ENCODE data around the gene EPB41L4B. TPM values are rescaled to one million over a fixed set of nuclear protein-coding genes. Genes with fewer than 3 reads are reported as not detected.

The EPB41L4B gene
- total RNA-seq, 2 donors from 2014 or later = 6.4 to 6.6 TPM

DNA sequence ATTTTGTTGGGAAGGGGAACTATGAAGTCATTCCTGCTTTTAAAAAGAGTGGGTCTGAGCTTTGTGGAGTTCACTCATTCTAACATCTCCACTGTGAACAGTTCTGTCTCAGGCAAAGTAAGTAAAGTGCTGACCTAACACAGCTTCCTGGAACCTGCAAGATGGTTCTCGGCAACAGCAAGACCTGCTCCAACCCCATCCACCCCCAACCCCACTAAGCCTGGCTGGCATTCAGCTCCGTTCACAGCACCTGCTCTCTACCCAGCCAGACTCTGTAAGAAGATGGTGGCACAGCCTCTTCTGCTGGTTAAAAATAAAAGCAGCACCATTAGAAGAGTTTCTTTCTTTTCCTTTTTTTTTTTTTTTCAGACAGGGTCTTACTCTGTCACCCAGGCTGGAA is 42.0 kb downstream of the EPB41L4B start:
- WGBS, 2 experiments (ENCODE audit: insufficient coverage in 1 of 2, insufficient read length in 1 of 2) = 89% methylated on average over 2 of the region's 2 CpGs; no CpG with 5 or more reads in 1 of the 2 experiments

DNA sequence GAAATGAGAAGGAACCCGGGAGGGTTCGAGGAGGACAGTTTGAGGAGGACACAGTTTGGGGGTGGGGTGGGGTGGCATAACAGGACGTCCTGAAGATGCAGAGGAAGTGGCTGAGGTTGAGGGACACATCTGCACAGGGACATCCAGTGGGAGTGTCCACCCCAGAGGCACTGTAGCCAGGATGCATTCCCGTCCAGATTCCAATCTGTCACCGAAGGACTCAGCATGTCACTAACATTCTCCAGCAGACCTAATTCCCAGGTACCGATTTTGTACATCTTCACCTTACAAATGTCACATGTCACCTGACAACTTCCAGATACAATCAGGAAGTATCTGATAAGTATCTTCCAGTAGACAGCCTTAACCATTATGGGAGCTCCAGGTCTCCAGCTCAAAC is 42.6 kb downstream of the EPB41L4B start:
- DNase-seq = no peak
- no peaks in the 10 kb centered on the region for H3K27me3 Mint-ChIP-seq (ENCODE audit: insufficient read depth)
- Histone ChIP-seq H3K9me3 (ENCODE audit: control insufficient read depth, low read length) (no peaks in the 10 kb centered on the region), H3K36me3 (ENCODE audit: control insufficient read depth, insufficient read depth, low read length) (no peaks in the 10 kb centered on the region), H3K9ac (ENCODE audit: extremely low read depth, low read length, poor library complexity, severe bottlenecking) (no peak overlapping the region), H3K27ac (ENCODE audit: low read depth, low read length) (no peak overlapping the region), H3K4me3 (ENCODE audit: low read length) (no peak overlapping the region), H3K27me3 (ENCODE audit: control insufficient read depth, insufficient read depth, low read length, poor library complexity, severe bottlenecking) (no peaks in the 10 kb centered on the region), H3K4me1 (ENCODE audit: control insufficient read depth, insufficient read depth, low read length) (no peaks in the 10 kb centered on the region)
- TF ChIP-seq, protein P1, sequence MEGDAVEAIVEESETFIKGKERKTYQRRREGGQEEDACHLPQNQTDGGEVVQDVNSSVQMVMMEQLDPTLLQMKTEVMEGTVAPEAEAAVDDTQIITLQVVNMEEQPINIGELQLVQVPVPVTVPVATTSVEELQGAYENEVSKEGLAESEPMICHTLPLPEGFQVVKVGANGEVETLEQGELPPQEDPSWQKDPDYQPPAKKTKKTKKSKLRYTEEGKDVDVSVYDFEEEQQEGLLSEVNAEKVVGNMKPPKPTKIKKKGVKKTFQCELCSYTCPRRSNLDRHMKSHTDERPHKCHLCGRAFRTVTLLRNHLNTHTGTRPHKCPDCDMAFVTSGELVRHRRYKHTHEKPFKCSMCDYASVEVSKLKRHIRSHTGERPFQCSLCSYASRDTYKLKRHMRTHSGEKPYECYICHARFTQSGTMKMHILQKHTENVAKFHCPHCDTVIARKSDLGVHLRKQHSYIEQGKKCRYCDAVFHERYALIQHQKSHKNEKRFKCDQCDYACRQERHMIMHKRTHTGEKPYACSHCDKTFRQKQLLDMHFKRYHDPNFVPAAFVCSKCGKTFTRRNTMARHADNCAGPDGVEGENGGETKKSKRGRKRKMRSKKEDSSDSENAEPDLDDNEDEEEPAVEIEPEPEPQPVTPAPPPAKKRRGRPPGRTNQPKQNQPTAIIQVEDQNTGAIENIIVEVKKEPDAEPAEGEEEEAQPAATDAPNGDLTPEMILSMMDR (conservative IDR thresholded peaks at IDR 0.05) = no peak
- no peak overlapping the region for H3K4me3 Mint-ChIP-seq
- no peaks in the 10 kb centered on the region for H3K9me3 Mint-ChIP-seq
- 92 to 98% methylated on average over 6 of the region's 6 CpGs for WGBS, 2 experiments (ENCODE audit: insufficient coverage in 1 of 2, insufficient read length in 1 of 2)
- peaks cover 2% of the 10 kb centered on the region for H3K36me3 Mint-ChIP-seq (ENCODE audit: low read depth)
- no peaks in the 10 kb centered on the region for H3K4me1 Mint-ChIP-seq
- no peak overlapping the region for H3K27ac Mint-ChIP-seq

More for the DNA sequence above, 42.0 kb downstream of the EPB41L4B start:
- H3K9me3 ChIP-seq (ENCODE audit: control insufficient read depth, low read length) = no peaks in the 10 kb centered on the region
- H3K4me3 ChIP-seq (ENCODE audit: low read length) = no peak overlapping the region
- H3K27me3 Mint-ChIP-seq (ENCODE audit: insufficient read depth) = no peaks in the 10 kb centered on the region
- H3K4me1 ChIP-seq (ENCODE audit: control insufficient read depth, insufficient read depth, low read length) = no peaks in the 10 kb centered on the region
- no peaks in the 10 kb centered on the region for H3K36me3 ChIP-seq (ENCODE audit: control insufficient read depth, insufficient read depth, low read length)
- H3K4me3 Mint-ChIP-seq = no peak overlapping the region
- H3K27ac ChIP-seq (ENCODE audit: low read depth, low read length) = no peak overlapping the region
- no peaks in the 10 kb centered on the region for H3K4me1 Mint-ChIP-seq
- no peak overlapping the region for H3K9ac ChIP-seq (ENCODE audit: extremely low read depth, low read length, poor library complexity, severe bottlenecking)
- no peak overlapping the region for H3K27ac Mint-ChIP-seq
- H3K9me3 Mint-ChIP-seq = no peaks in the 10 kb centered on the region
- no peak for DNase-seq
- H3K36me3 Mint-ChIP-seq (ENCODE audit: low read depth) = peaks cover 2% of the 10 kb centered on the region
- TF ChIP-seq, protein P1 (conservative IDR thresholded peaks at IDR 0.05) = no peak
- no peaks in the 10 kb centered on the region for H3K27me3 ChIP-seq (ENCODE audit: control insufficient read depth, insufficient read depth, low read length, poor library complexity, severe bottlenecking)

DNA sequence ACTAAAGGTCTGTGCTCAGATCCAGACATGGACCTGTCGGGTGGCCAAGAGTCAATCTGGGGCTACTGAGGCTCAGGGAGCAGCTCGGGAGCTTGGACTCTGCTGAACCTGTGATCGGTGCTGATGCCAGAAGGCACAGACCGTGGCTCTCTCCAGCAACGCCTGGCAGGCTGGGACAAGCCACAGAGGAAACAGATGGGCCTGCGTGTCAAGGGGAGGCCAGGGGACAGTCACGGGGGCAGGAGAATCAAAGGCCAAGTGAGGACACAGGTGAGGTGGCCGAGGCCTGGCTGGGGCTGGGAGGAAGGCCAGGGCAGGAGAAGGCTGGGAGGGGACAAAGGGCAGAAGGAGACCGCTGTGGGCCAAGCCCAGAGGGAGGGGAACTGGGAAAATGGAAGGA is 43.4 kb downstream of the EPB41L4B start:
- Mint-ChIP-seq H3K27ac (peak overlapping the region; percentile 35), H3K9me3 (no peaks in the 10 kb centered on the region), H3K27me3 (ENCODE audit: insufficient read depth) (no peaks in the 10 kb centered on the region), H3K36me3 (ENCODE audit: low read depth) (peaks cover 2% of the 10 kb centered on the region), H3K4me3 (no peak overlapping the region), H3K4me1 (no peaks in the 10 kb centered on the region)
- Histone ChIP-seq H3K4me1 (ENCODE audit: control insufficient read depth, insufficient read depth, low read length) (no peaks in the 10 kb centered on the region), H3K27me3 (ENCODE audit: control insufficient read depth, insufficient read depth, low read length, poor library complexity, severe bottlenecking) (no peaks in the 10 kb centered on the region), H3K9me3 (ENCODE audit: control insufficient read depth, low read length) (no peaks in the 10 kb centered on the region), H3K4me3 (ENCODE audit: low read length) (no peak overlapping the region), H3K9ac (ENCODE audit: extremely low read depth, low read length, poor library complexity, severe bottlenecking) (no peak overlapping the region), H3K36me3 (ENCODE audit: control insufficient read depth, insufficient read depth, low read length) (no peaks in the 10 kb centered on the region), H3K27ac (ENCODE audit: low read depth, low read length) (no peak overlapping the region)
- 84 to 87% methylated on average over 5 to 9 of the region's 9 CpGs for WGBS, 2 experiments (ENCODE audit: insufficient coverage in 1 of 2, insufficient read length in 1 of 2)
- TF ChIP-seq, protein P1 (conservative IDR thresholded peaks at IDR 0.05) = no peak
- DNase-seq = no peak
